Karpas-422 (cell line): Measurements from ENCODE around the gene CCDC13. TPM values are rescaled to one million over a fixed set of nuclear protein-coding genes. Genes with fewer than 3 reads are reported as not detected.

ENCODE experiments used
- DNase-seq: peaks from one replicate; pipeline ENCODE4 v3.0.0-alpha.2; 2015
- H2AFZ ChIP-seq: fragments of 200-600 bp; sonication (generic); 2 replicates; pipeline ENCODE4 v1.6.1; 2014; ENCODE audit warnings: antibody characterized with exemption, low read length, mixed read lengths
- H3K27ac ChIP-seq: fragments of 200-600 bp; sonication (generic); 2 replicates; pipeline ENCODE4 v1.5.1; 2014; ENCODE audit warnings: mild to moderate bottlenecking, low read length, moderate library complexity
- H3K27me3 ChIP-seq: fragments of 200-600 bp; sonication (generic); 2 replicates; pipeline ENCODE4 v1.6.1; 2014; ENCODE audit warnings: low read length, mixed read lengths
- H3K36me3 ChIP-seq: fragments of 200-600 bp; sonication (generic); 2 replicates; pipeline ENCODE4 v1.6.1; 2014; ENCODE audit warnings: low read length, mixed read lengths; ENCODE audit not compliant: insufficient read depth
- H3K4me1 ChIP-seq: fragments of 200-600 bp; sonication (generic); 2 replicates; pipeline ENCODE4 v1.6.1; 2014; ENCODE audit warnings: mild to moderate bottlenecking, low read length, mixed read lengths
- H3K4me2 ChIP-seq: fragments of 200-600 bp; sonication (generic); 2 replicates; pipeline ENCODE4 v1.6.1; 2014; ENCODE audit warnings: low read length, low read depth, mild to moderate bottlenecking; ENCODE audit not compliant: poor library complexity, severe bottlenecking
- H3K4me3 ChIP-seq: fragments of 200-600 bp; sonication (generic); 2 replicates; pipeline ENCODE4 v1.5.1; 2014; ENCODE audit warnings: mild to moderate bottlenecking, antibody characterized with exemption, low read length, mixed read lengths
- H3K79me2 ChIP-seq: fragments of 200-600 bp; sonication (generic); 2 replicates; pipeline ENCODE4 v1.6.1; 2014; ENCODE audit warnings: mild to moderate bottlenecking, low read length, mixed read lengths
- H3K9ac ChIP-seq: fragments of 200-600 bp; sonication (generic); 2 replicates; pipeline ENCODE4 v1.6.0; 2014; ENCODE audit warnings: low read length
- H3K9me2 ChIP-seq: fragments of 200-600 bp; sonication (generic), shearing (Covaris generic); replicated peaks from 2 replicates; pipeline ENCODE4 v1.6.0; 2014; ENCODE audit warnings: mild to moderate bottlenecking, low read length, moderate library complexity; ENCODE audit not compliant: insufficient read depth
- H3K9me3 ChIP-seq: fragments of 300-700, 200-600 bp; sonication (generic); 2 replicates; pipeline ENCODE4 v1.6.1; 2014; ENCODE audit warnings: low read length, mixed read lengths
- H4K20me1 ChIP-seq: fragments of 200-600 bp; sonication (generic); 2 replicates; pipeline ENCODE4 v1.6.1; 2014; ENCODE audit warnings: mild to moderate bottlenecking, antibody characterized with exemption, low read length, low read depth; ENCODE audit not compliant: insufficient read depth
- total RNA-seq: library from RNA; depleted of rRNA; stranded (reverse); fragments of >200 nt; shearing (Covaris generic); gene quantifications from 2 replicates; pipeline ENCODE4 v1.2.3, GENCODE V29; 2014; ENCODE audit warnings: low replicate concordance

Gene CCDC13
- total RNA-seq, 1 experiment from 2014 or later = 4.2 TPM

DNA sequence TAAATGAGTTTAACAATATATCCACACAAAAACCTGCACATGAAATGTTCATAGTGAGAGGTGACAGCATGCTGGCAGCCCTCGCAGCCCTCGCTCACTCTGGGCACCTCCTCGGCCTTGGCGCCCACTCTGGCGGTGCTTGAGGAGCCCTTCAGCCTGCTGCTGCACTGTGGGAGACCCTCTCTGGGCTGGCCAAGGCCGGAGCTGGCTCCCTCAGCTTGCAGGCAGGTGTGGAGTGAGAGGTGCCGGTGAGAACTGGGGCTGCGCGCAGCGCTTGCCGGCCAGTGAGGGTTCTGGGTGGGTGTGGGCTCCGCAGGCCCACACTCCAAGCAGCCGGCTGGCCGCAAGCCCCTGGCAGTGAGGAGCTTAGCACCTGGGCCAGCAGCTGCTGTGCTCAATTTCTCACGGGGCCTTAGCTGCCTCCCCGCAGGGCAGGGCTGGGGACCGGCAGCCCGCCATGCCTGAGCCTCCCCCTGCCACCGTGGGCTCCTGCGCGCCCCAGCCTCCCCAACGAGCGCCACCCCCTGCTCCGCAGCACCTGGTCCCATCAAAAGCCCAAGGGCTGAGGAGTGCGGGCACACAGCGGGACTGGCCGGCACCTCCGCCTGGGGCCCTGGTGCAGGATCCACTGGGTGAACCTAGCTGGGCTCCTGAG, 3.4 kb downstream of the CCDC13 start:
- Histone ChIP-seq H3K36me3 (no peaks in the 10 kb centered on the region), H3K27me3 (no peaks in the 10 kb centered on the region), H3K4me3 (no peak overlapping the region), H3K79me2 (no peaks in the 10 kb centered on the region), H4K20me1 (no peaks in the 10 kb centered on the region), H3K9me2 (no peaks in the 10 kb centered on the region), H2AFZ (no peak overlapping the region), H3K9me3 (0 out of 2 replicates have a peak, but pooled peaks cover 2% of the 10 kb centered on the region), H3K27ac (no peak overlapping the region), H3K4me1 (peaks cover 34% of the 10 kb centered on the region), H3K4me2 (no peak overlapping the region), H3K9ac (no peak overlapping the region)
- DNase-seq = no peak

DNA sequence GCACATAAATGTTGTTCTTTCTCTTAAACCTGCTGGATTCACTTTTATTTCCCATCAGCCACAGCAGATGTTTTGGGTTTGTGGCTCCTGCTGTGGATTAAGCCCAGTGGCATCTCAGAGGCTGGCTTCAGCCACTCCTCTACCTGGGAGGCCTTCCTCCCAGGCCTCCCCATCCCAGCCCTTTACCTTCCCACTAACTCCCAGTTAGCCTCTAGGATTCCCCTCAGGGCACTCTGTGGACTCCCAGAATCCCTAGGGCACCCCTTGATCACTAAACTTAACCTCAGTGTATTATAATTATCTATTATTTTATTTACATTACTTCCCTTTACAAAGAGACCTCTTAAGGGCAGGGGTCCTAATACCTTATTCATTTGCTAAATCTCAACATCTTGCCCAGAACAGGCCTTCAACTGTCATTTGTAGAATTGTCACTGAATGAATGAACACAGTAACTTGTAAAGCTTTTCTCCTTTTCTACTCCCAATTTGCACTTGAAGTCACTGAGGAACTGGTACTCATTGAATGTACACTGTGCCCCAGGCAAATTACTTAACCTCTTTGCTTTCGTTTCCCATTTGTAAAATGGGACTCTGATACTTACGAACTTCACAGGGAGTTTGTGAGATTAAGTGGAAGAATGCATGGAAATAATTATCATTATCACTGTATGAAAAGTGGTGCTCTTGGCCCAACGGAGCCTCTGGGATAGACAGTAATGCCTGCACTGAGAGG, 8.3 kb downstream of the CCDC13 start:
- Histone ChIP-seq H3K27ac (peak overlapping the region; percentile 71), H3K4me2 (peak overlapping the region; percentile 80), H3K79me2 (no peaks in the 10 kb centered on the region), H4K20me1 (no peaks in the 10 kb centered on the region), H2AFZ (0 out of 2 replicates have a peak overlapping the region, but pooled peaks have one; percentile 84), H3K36me3 (no peaks in the 10 kb centered on the region), H3K27me3 (no peaks in the 10 kb centered on the region), H3K4me3 (peak overlapping the region; percentile 59), H3K9ac (peak overlapping the region; percentile 45), H3K9me2 (no peaks in the 10 kb centered on the region), H3K4me1 (peaks cover 37% of the 10 kb centered on the region), H3K9me3 (no peaks in the 10 kb centered on the region)
- DNase-seq = peak; percentile 68

DNA sequence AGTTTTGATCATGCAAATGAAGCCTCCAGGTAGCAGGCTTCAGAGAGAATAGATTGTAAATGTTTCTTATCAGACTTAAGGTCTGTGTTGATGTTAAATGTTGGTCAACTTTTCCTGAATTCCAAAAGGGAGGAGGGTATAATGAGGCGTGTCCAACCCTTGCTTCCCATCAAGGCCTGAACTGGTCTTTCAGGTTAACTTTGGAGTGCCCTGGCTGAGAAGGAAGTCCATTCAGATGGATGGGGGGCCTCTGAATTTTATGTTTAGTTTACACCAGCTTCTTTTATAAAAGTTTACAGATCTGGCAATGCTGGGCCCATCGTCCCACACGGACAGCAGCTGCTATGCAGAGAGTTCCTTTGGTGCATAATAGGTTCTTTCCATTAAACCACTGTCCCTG, 8.9 kb downstream of the CCDC13 start:
- no peak for DNase-seq

DNA sequence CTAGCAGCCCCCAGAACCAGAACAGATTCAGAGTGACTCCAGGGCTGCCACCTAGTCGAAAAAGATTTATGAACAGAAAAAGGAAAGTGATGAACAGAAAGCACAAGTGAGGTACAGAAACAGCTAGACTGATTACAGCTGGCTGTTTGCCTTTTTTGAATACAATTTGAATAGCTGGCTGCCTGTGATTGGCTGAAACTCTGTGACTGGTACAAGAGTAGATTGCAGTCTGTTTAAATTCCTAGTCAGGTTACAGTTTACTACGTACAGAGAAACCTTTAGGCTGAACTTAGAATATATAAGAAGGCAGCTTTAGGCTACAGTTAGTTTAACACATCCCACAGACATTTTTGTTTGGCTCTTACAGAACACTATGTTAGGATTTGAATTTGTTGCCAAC, 10.0 kb downstream of the CCDC13 start:
- Histone ChIP-seq H3K4me2 (peak overlapping the region; percentile 7), H3K9ac (no peak overlapping the region), H3K79me2 (no peaks in the 10 kb centered on the region), H3K9me2 (no peaks in the 10 kb centered on the region), H4K20me1 (no peaks in the 10 kb centered on the region), H3K4me1 (peaks cover 37% of the 10 kb centered on the region), H3K9me3 (no peaks in the 10 kb centered on the region), H2AFZ (no peak overlapping the region), H3K36me3 (no peaks in the 10 kb centered on the region), H3K27ac (no peak overlapping the region), H3K4me3 (no peak overlapping the region), H3K27me3 (no peaks in the 10 kb centered on the region)
- peak; percentile 57 for DNase-seq

More for the DNA sequence above, 8.9 kb downstream of the CCDC13 start:
- Histone ChIP-seq H3K27ac (peak overlapping the region; percentile 71), H3K4me2 (peak overlapping the region; percentile 80), H3K9me3 (no peaks in the 10 kb centered on the region), H4K20me1 (no peaks in the 10 kb centered on the region), H3K79me2 (no peaks in the 10 kb centered on the region), H3K4me1 (peaks cover 37% of the 10 kb centered on the region), H3K4me3 (no peak overlapping the region), H3K36me3 (no peaks in the 10 kb centered on the region), H3K27me3 (no peaks in the 10 kb centered on the region), H3K9me2 (no peaks in the 10 kb centered on the region), H2AFZ (no peak overlapping the region), H3K9ac (peak overlapping the region; percentile 45)

DNA sequence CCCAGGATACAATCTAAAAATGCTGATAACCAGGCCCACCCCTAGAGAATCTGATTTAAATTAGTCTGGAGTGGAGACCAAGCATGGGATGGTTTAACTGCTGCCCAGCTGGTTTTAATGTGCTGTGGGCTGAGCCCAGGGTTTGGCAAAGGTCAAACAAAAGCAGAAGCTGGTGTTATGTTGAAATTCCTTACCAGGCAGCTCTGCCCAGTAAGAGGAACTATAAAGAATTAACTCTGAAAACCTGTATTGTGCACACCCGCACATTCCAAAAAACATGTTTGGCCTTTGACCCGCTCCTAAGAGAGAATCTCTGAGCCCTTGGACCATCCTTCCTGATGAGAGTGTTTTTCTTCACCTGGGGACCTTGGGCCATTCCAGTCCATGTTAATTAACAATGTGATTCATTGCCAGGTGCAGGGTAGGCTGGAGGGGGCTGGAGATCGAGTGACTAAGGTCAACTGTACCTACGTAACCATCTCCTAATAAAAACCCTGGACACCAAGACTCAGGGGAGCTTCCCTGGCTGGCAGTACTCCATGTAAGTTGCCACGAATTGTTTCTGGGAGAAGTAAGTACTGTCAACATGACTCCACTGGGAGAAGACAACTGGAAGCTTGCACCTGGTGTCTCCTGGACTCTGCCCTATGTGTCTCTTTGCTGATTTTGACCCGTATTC, 10.9 kb downstream of the CCDC13 start:
- Histone ChIP-seq H3K4me2 (no peak overlapping the region), H2AFZ (no peak overlapping the region), H3K4me3 (no peak overlapping the region), H3K79me2 (no peaks in the 10 kb centered on the region), H3K4me1 (peaks cover 37% of the 10 kb centered on the region), H3K36me3 (no peaks in the 10 kb centered on the region), H4K20me1 (no peaks in the 10 kb centered on the region), H3K27me3 (no peaks in the 10 kb centered on the region), H3K27ac (no peak overlapping the region), H3K9ac (no peak overlapping the region), H3K9me2 (no peaks in the 10 kb centered on the region), H3K9me3 (no peaks in the 10 kb centered on the region)
- DNase-seq = no peak

DNA sequence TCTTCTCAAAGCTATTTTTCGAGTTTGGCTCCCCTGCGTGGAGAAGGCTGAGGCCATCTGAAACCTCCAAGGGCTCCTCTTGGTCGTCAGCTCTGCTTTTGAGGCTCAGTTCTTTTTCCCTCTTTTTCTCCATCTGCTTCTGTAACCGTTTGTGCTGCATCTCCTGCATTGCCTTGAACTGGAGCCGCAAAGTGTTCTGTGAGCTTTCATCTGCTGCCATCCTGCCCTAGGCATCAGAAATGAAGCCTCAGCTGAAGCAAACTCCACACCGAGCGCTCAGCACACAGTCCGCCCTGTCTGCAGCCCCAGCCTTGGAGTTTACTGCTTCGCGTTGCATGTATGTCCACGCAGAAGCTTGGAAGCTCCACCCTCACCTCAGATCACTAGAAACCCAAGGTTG, 14.9 kb downstream of the CCDC13 start:
- H3K27me3 ChIP-seq = no peaks in the 10 kb centered on the region
- H3K4me2 ChIP-seq = no peak overlapping the region
- no peaks in the 10 kb centered on the region for H4K20me1 ChIP-seq
- H3K4me1 ChIP-seq = peaks cover 8% of the 10 kb centered on the region
- no peak for DNase-seq
- H3K79me2 ChIP-seq = no peaks in the 10 kb centered on the region
- no peaks in the 10 kb centered on the region for H3K9me3 ChIP-seq
- no peak overlapping the region for H3K9ac ChIP-seq
- H3K4me3 ChIP-seq = no peak overlapping the region
- no peak overlapping the region for H3K27ac ChIP-seq
- no peaks in the 10 kb centered on the region for H3K36me3 ChIP-seq
- H3K9me2 ChIP-seq = no peaks in the 10 kb centered on the region
- no peak overlapping the region for H2AFZ ChIP-seq

DNA sequence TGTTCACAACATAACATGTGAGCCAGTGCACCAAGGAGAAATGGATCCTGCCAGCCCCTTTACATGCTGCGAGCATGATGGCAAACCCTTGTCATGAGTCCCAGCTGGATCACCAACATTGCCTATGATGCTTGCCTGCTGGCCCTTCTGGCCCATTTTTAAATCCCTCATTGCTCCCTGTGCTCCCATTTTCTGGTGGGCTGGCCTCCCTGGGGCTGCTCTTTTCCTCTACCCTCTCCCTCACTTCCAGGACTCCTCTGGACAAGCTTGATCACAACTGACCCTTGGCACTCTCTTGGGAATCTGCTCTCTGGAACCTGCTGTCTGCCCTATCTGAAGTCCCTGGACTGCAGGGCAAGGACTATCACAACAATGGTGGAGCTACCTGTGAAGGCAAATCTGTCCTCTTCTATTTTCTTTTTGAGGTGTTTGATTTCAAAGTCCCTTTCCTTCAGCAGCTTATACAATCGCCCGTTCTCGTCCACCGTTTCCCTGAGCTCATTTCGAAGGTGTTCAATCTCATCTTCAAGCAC, 16.3 kb downstream of the CCDC13 start:
- no peaks in the 10 kb centered on the region for H4K20me1 ChIP-seq
- no peaks in the 10 kb centered on the region for H3K4me1 ChIP-seq
- H3K27ac ChIP-seq = no peak overlapping the region
- no peaks in the 10 kb centered on the region for H3K36me3 ChIP-seq
- H3K9me2 ChIP-seq = no peaks in the 10 kb centered on the region
- H3K9me3 ChIP-seq = no peaks in the 10 kb centered on the region
- no peak overlapping the region for H3K4me3 ChIP-seq
- no peak overlapping the region for H3K4me2 ChIP-seq
- no peak overlapping the region for H3K9ac ChIP-seq
- H3K27me3 ChIP-seq = no peaks in the 10 kb centered on the region
- H2AFZ ChIP-seq = no peak overlapping the region
- H3K79me2 ChIP-seq = no peaks in the 10 kb centered on the region
- no peak for DNase-seq
